SK-N-SH (cell line): ENCODE measurements around the gene PSMB8. TPM values are rescaled to one million over a fixed set of nuclear protein-coding genes. Genes with fewer than 3 reads are reported as not detected.

ENCODE experiments used
- CTCF ChIA-PET: fragments of 300-600, 350-600 bp; formaldehyde crosslinking; extraction: SDS; loops from one replicate; lab custom pipeline; 2021; lab: Yijun Ruan, JAX
- POLR2A ChIA-PET: fragments of 350-600 bp; sonication (Branson Sonifier 250); formaldehyde crosslinking; extraction: SDS; loops from one replicate; lab custom pipeline; 2020; ENCODE audit warnings: antibody characterized with exemption, inconsistent platforms; lab: Yijun Ruan, JAX
- DNase-seq: peaks from one replicate; pipeline ENCODE4 v3.0.0; 2012
- H2AFZ ChIP-seq: fragments of 200-600 bp; sonication (generic); 2 replicates; pipeline ENCODE4 v1.8.1; 2016; ENCODE audit warnings: antibody characterized with exemption, mild to moderate bottlenecking, low read depth
- H3F3A ChIP-seq: fragments of 200-600 bp; sonication (generic); replicated peaks from 2 replicates; pipeline ENCODE3; 2016; ENCODE audit warnings: antibody characterized with exemption, mild to moderate bottlenecking; ENCODE audit not compliant: insufficient read depth
- H3K27ac ChIP-seq, 2 experiments: fragments of 200-500 bp in 1 of 2; fragments of 200-600 bp in 1 of 2; sonication (Bioruptor generic) in 1 of 2; sonication (generic), shearing (Covaris generic) in 1 of 2; 2 replicates each; pipeline versions ENCODE4 v1.5.1 to v1.6.1; 2014 to 2016; ENCODE audit warnings: low read depth in 2 of 2, inconsistent platforms in 1 of 2, low read length in 1 of 2, mild to moderate bottlenecking in 1 of 2, mixed read lengths in 1 of 2
- H3K27me3 ChIP-seq: fragments of 200-600 bp; sonication (generic), shearing (Covaris generic); 2 replicates; pipeline ENCODE4 v1.6.1; 2016; ENCODE audit warnings: mixed run types; ENCODE audit not compliant: insufficient read depth
- H3K36me3 ChIP-seq, 2 experiments: fragments of 200-500 bp in 1 of 2; fragments of 200-600 bp in 1 of 2; sonication (Bioruptor generic) in 1 of 2; sonication (generic) in 1 of 2; replicated peaks in 1 of 2; 2 replicates each; pipeline versions ENCODE3 to v1.5.1; 2014 to 2016; ENCODE audit warnings: low read length in 1 of 2, mild to moderate bottlenecking in 1 of 2; ENCODE audit not compliant: insufficient read depth in 2 of 2, control insufficient read depth in 1 of 2
- H3K4me1 ChIP-seq, 2 experiments: fragments of 200-500 bp in 1 of 2; fragments of 200-600 bp in 1 of 2; sonication (Bioruptor generic) in 1 of 2; sonication (generic), shearing (Covaris generic) in 1 of 2; 2 replicates each; pipeline versions ENCODE4 v1.5.1 to v1.6.1; 2014 to 2016; ENCODE audit warnings: low read depth in 1 of 2, low read length in 1 of 2, mixed run types in 1 of 2; ENCODE audit not compliant: insufficient read depth in 2 of 2, control insufficient read depth in 1 of 2
- H3K4me2 ChIP-seq: fragments of 200-600 bp; sonication (generic), shearing (Covaris generic); 2 replicates; pipeline ENCODE4 v1.6.1; 2017; ENCODE audit warnings: mixed run types
- H3K4me3 ChIP-seq, 2 experiments: fragments of 200-500 bp in 1 of 2; fragments of 200-600 bp in 1 of 2; sonication (Bioruptor generic) in 1 of 2; sonication (generic), shearing (Covaris generic) in 1 of 2; 2 replicates each; pipeline versions ENCODE4 v1.5.1 to v1.8.1; 2014 to 2016; ENCODE audit warnings: low read depth in 2 of 2, inconsistent platforms in 1 of 2, low read length in 1 of 2, mild to moderate bottlenecking in 1 of 2, mixed read lengths in 1 of 2, moderate library complexity in 1 of 2
- H3K79me2 ChIP-seq: fragments of 200-600 bp; sonication (generic); 2 replicates; pipeline ENCODE4 v1.8.1; 2017; ENCODE audit warnings: mild to moderate bottlenecking; ENCODE audit not compliant: insufficient read depth
- H3K9ac ChIP-seq: fragments of 200-600 bp; sonication (generic); 2 replicates; pipeline ENCODE4 v1.6.1; 2017; ENCODE audit warnings: mixed run types
- H3K9me2 ChIP-seq: fragments of 200-600 bp; sonication (generic); 2 replicates; pipeline ENCODE4 v1.6.1; 2017; ENCODE audit warnings: mixed run types
- H3K9me3 ChIP-seq: fragments of 200-600 bp; sonication (generic); 2 replicates; pipeline ENCODE4 v1.6.1; 2017; ENCODE audit warnings: mixed run types, mild to moderate bottlenecking, moderate library complexity
- H4K20me1 ChIP-seq: fragments of 200-600 bp; sonication (generic); 2 replicates; pipeline ENCODE4 v1.6.1; 2017; ENCODE audit warnings: mild to moderate bottlenecking, mixed run types; ENCODE audit not compliant: insufficient read depth
- CHD2 ChIP-seq: fragments of 150-350 bp; IDR thresholded peaks from 2 replicates; pipeline ENCODE4 v1.6.1; 2018; ENCODE audit warnings: low read length; ENCODE audit not compliant: partially characterized antibody
- ELF1 ChIP-seq: IDR thresholded peaks from 2 replicates; pipeline ENCODE4 v1.4.0; 2012
- EP300 ChIP-seq, 2 experiments: IDR thresholded peaks; 2 replicates each; pipeline versions ENCODE4 v1.4.0 to v1.6.1; 2012; ENCODE audit warnings: borderline replicate concordance in 1 of 2, low read depth in 1 of 2, low read length in 1 of 2
- FOSL2 ChIP-seq: IDR thresholded peaks from 2 replicates; pipeline ENCODE4 v1.4.0; 2012; ENCODE audit warnings: low read depth, mild to moderate bottlenecking, moderate library complexity, borderline replicate concordance
- FOXJ3 ChIP-seq: sonication (generic); formaldehyde crosslinking; IDR thresholded peaks from 2 replicates; pipeline ENCODE4 v1.5.1; 2020; ENCODE audit warnings: mild to moderate bottlenecking, missing genetic modification reagents
- GABPA ChIP-seq: IDR thresholded peaks from 2 replicates; pipeline ENCODE4 v1.4.0; 2012; ENCODE audit warnings: low read depth, mild to moderate bottlenecking
- MEF2A ChIP-seq: IDR thresholded peaks from 2 replicates; pipeline ENCODE4 v1.4.0; 2012; ENCODE audit warnings: low read depth, borderline replicate concordance
- MXI1 ChIP-seq: IDR thresholded peaks from 2 replicates; pipeline ENCODE4 v1.6.1; 2012; ENCODE audit warnings: mild to moderate bottlenecking, low read depth, low read length, improper control_type of control experiment
- NRF1 ChIP-seq: IDR thresholded peaks from 2 replicates; pipeline ENCODE4 v1.6.1; 2012; ENCODE audit warnings: low read depth, mild to moderate bottlenecking, low read length
- POLR2AphosphoS5 ChIP-seq: IDR thresholded peaks from 2 replicates; pipeline ENCODE4 v1.6.1; 2012; ENCODE audit warnings: low read depth, low read length
- RAD21 ChIP-seq: IDR thresholded peaks from 2 replicates; pipeline ENCODE4 v1.6.1; 2012; ENCODE audit warnings: mild to moderate bottlenecking, low read length
- RCOR1 ChIP-seq: fragments of 150-350 bp; IDR thresholded peaks from 2 replicates; pipeline ENCODE4 v1.6.1; 2017; ENCODE audit warnings: antibody characterized with exemption, low read length
- RFX5 ChIP-seq: IDR thresholded peaks from 2 replicates; pipeline ENCODE4 v1.6.1; 2012; ENCODE audit warnings: mild to moderate bottlenecking, improper control_type of control experiment, low read length
- RXRA ChIP-seq: IDR thresholded peaks from 2 replicates; pipeline ENCODE4 v1.4.0; 2012; ENCODE audit warnings: low read depth, mild to moderate bottlenecking, borderline replicate concordance
- SIN3A ChIP-seq: IDR thresholded peaks from 2 replicates; pipeline ENCODE4 v1.6.1; 2012; ENCODE audit warnings: low read depth, mild to moderate bottlenecking, low read length, moderate library complexity, borderline replicate concordance
- SMC3 ChIP-seq: IDR thresholded peaks from 2 replicates; pipeline ENCODE4 v1.6.1; 2012; ENCODE audit warnings: low read depth, low read length, improper control_type of control experiment
- TAF1 ChIP-seq: IDR thresholded peaks from 2 replicates; pipeline ENCODE4 v1.6.1; 2012; ENCODE audit warnings: low read depth, mild to moderate bottlenecking, low read length, moderate library complexity, borderline replicate concordance
- TEAD4 ChIP-seq: IDR thresholded peaks from 2 replicates; pipeline ENCODE4 v1.4.0; 2012; ENCODE audit warnings: mild to moderate bottlenecking, borderline replicate concordance; ENCODE audit not compliant: insufficient read depth
- YY1 ChIP-seq: IDR thresholded peaks from 2 replicates; pipeline ENCODE4 v1.4.0; 2012; ENCODE audit warnings: low read depth, mild to moderate bottlenecking
- WGBS: methylation state at CpG from one replicate; pipeline ENCODE4 v1.1.6; 2017; ENCODE audit warnings: low lambda C conversion rate; 5-methylcytosine and 5-hydroxymethylcytosine counted together
- polyA plus RNA-seq, 3 experiments: library from polyadenylated mRNA; depleted of rRNA; stranded (reverse); fragments of >200 nt; gene quantifications; 2 replicates each; pipeline ENCODE4 v1.2.3, GENCODE V29; 2012
- TF ChIP-seq, protein P1 (sequence below): fragments of 150-350 bp; IDR thresholded peaks from 2 replicates; pipeline ENCODE4 v1.6.1; 2017; ENCODE audit warnings: antibody characterized with exemption, low read length, low read depth, borderline replicate concordance
- TF ChIP-seq, protein P2 (sequence below): IDR thresholded peaks from 2 replicates; pipeline ENCODE4; 2012
- TF ChIP-seq, protein P3 (sequence below): fragments of 150-350 bp; IDR thresholded peaks from 2 replicates; pipeline ENCODE4 v1.6.1; 2016; ENCODE audit warnings: mild to moderate bottlenecking, low read depth, low read length

Gene PSMB8
- polyA plus RNA-seq, 1 of the 3 experiments (the other 2 are of a cell fraction), result 52.8 TPM

GRCh38 chr6:32814145-32814544 is 29.7 kb downstream of the PSMB8 start (continued):
- TF ChIP-seq, protein P1, sequence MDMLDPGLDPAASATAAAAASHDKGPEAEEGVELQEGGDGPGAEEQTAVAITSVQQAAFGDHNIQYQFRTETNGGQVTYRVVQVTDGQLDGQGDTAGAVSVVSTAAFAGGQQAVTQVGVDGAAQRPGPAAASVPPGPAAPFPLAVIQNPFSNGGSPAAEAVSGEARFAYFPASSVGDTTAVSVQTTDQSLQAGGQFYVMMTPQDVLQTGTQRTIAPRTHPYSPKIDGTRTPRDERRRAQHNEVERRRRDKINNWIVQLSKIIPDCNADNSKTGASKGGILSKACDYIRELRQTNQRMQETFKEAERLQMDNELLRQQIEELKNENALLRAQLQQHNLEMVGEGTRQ, result no peak
- TF ChIP-seq, all 33 proteins: peak for 0

DNA sequence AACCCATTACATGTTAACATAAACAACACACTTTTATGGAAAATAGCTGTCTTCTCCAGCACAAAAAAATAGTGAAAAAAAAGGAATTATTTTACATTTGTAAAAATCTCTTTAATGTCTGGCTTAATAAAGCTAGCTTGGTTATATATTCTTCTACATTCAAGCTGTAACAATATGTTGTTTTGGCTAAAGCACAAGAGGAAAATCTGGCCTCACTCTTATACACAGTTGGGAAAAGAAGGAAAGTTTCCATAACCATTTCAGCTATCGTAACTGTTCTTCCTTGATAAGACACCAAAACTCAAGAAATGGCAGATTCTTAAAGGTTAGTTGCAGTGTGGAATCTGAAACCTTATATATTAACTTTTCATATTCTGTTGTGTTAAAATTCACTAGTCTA is 34.7 kb downstream of the PSMB8 start:
- Histone ChIP-seq H3K27ac (no peak overlapping the region), H3K4me3 (no peak overlapping the region), H3K4me1 (no peaks in the 10 kb centered on the region), H3K9ac (no peak overlapping the region), H2AFZ (no peak overlapping the region), H3K36me3 (no peaks in the 10 kb centered on the region), H3K27me3 (peaks cover 34% of the 10 kb centered on the region), H4K20me1 (no peaks in the 10 kb centered on the region), H3K79me2 (no peaks in the 10 kb centered on the region), H3K9me3 (no peaks in the 10 kb centered on the region), H3K9me2 (no peaks in the 10 kb centered on the region), H3F3A (no peaks in the 10 kb centered on the region), H3K4me2 (no peak overlapping the region)
- DNase-seq, result no peak
- ChIA-PET POLR2A (no interaction called here), CTCF (interaction anchor here (0.7 to 1.7 kb wide), 2 partner anchors 59 to 459 kb away, joined by 3 to 5 read pairs; no protein-coding TSS in a partner anchor)
- TF ChIP-seq SIN3A (no peak), FOXJ3 (CRISPR knock-in tag) (no peak), YY1 (no peak)
- 11% methylated on average over 1 of the region's 1 CpG for WGBS

GRCh38 chr6:32807020-32807580 is 36.7 kb downstream of the PSMB8 start:
- Histone ChIP-seq H3K4me3 (no peak overlapping the region), H3K4me2 (no peak overlapping the region), H3K4me1 (no peaks in the 10 kb centered on the region), H3K79me2 (no peaks in the 10 kb centered on the region), H3K9ac (no peak overlapping the region), H3K27me3 (peaks cover 20% of the 10 kb centered on the region; the same call in 1 of the 2 replicates), H3K9me3 (no peaks in the 10 kb centered on the region), H3K36me3 (no peaks in the 10 kb centered on the region), H3K27ac (no peak overlapping the region), H3F3A (no peaks in the 10 kb centered on the region), H3K9me2 (no peaks in the 10 kb centered on the region), H2AFZ (no peak overlapping the region), H4K20me1 (no peaks in the 10 kb centered on the region)
- CTCF ChIA-PET, result interaction anchor here (0.6 to 1.0 kb wide), 2 partner anchors 32 to 177 kb away, joined by 3 to 5 read pairs; partner anchors contain the start of gene TAP2
- no peak for TF ChIP-seq FOSL2
- no peak for TF ChIP-seq POLR2AphosphoS5
- no peak for TF ChIP-seq MEF2A
- no peak for TF ChIP-seq GABPA
- no peak for TF ChIP-seq RXRA
- no peak for TF ChIP-seq RCOR1
- TF ChIP-seq RFX5, result no peak
- TF ChIP-seq, protein P2, sequence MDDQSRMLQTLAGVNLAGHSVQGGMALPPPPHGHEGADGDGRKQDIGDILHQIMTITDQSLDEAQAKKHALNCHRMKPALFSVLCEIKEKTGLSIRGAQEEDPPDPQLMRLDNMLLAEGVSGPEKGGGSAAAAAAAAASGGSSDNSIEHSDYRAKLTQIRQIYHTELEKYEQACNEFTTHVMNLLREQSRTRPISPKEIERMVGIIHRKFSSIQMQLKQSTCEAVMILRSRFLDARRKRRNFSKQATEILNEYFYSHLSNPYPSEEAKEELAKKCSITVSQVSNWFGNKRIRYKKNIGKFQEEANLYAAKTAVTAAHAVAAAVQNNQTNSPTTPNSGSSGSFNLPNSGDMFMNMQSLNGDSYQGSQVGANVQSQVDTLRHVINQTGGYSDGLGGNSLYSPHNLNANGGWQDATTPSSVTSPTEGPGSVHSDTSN, result no peak
- TF ChIP-seq EP300 (IDR thresholded peaks at IDR 0.05; ENCODE audit: borderline replicate concordance in 1 of 2, low read depth in 1 of 2, low read length in 1 of 2), result no peak
- TF ChIP-seq CHD2, result no peak
- TF ChIP-seq SMC3, result no peak
- TF ChIP-seq, protein P3, sequence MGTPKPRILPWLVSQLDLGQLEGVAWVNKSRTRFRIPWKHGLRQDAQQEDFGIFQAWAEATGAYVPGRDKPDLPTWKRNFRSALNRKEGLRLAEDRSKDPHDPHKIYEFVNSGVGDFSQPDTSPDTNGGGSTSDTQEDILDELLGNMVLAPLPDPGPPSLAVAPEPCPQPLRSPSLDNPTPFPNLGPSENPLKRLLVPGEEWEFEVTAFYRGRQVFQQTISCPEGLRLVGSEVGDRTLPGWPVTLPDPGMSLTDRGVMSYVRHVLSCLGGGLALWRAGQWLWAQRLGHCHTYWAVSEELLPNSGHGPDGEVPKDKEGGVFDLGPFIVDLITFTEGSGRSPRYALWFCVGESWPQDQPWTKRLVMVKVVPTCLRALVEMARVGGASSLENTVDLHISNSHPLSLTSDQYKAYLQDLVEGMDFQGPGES, result no peak
- no peak for TF ChIP-seq TAF1
- TF ChIP-seq TEAD4, result no peak
- TF ChIP-seq NRF1, result no peak
- no peak for TF ChIP-seq MXI1
- no peak for TF ChIP-seq FOXJ3 (CRISPR knock-in tag)
- no peak for TF ChIP-seq RAD21
- TF ChIP-seq ELF1, result no peak
- TF ChIP-seq SIN3A, result no peak
- DNase-seq, result no peak
- WGBS, result 8% methylated on average over 3 of the region's 5 CpGs
- POLR2A ChIA-PET, result no interaction called here
